HG03378 (cell line): ENCODE results near the gene QRFP.
"Not testable (repeated sequence)": the region's sequence is repeated elsewhere in the genome, so short reads cannot be mapped to it uniquely, and the experiment has no call there.

ENCODE experiments used
- ATAC-seq: cut with Tn5 transposase; IDR thresholded peaks from one replicate; pipeline ENCODE4 v1.9.1; 2021; ENCODE audit warnings: mild to moderate bottlenecking, moderate library complexity; ENCODE audit not compliant: unreplicated experiment

QRFP gene

DNA sequence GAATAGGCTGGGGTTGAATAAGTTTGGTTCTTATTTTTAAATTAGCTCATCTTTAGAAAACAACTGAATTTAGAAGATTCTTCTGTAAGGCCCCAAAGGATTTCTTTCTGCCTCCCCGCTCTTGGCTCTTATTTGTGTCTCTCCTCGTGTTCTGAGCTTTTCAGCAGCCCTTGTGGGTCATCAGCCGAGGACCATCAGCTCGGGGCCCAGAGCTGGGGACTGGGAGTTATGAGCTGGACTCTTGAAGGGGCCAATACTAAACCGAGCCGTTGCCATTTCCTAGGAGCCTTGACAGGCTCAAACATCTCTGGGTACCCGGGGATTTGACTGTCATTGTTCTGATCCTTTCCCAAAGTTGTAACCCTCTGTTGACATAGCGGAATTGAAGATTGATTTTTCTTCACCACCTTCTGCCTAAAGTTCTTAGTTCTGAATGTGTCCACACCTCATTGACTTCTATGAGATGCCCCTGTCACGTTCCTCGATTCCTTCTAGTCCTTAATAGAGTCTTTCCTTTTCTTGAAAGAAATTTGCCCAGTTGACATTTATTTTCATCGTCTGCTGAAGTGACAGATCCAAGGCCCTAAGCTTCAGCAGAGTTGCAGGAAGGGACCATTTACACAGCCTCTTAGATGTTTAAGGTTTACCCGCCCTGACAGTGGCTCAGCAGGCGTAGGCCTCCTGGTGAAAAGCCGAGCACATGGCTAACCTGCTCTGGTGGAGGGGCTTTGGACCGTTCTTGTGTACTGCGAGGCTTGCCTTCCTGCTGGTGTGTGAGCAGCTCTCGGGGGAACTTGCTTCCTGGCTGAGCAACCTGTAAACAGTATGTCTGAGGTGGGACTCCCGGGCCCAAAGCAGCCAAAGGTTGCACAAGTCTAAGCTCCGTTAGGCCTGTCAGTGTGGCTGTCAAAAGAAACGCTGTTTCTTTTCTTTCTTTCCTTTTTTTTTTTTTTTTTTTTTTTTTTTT lies 37.6 kb downstream of the QRFP start:
- ATAC-seq = no peak

GRCh38 chr9:130857864-130858738 lies 38.5 kb downstream of the QRFP start:
- ATAC-seq = no peak

- ATAC-seq = no peak
Measured at GRCh38 chr9:130856474-130856873, 40.1 kb downstream of the QRFP start.

GRCh38 chr9:130854835-130855234 lies 41.8 kb downstream of the QRFP start:
- ATAC-seq = no peak

DNA sequence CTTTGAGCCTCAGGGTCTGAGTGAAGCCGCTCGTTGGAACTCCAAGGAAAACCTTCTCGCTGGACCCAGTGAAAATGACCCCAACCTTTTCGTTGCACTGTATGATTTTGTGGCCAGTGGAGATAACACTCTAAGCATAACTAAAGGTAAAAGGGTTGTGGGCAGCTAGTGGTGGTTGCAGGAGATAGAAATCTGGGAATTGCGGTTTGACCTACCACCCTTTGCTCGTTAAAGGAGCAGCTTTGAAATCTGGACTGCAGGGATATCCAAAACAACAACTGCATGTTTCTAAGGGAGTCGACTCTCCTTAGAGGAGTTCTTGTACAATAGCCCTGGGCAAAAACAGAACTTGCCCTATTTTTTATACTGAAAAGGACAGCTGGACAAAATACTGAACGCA lies 42.5 kb downstream of the QRFP start:
- ATAC-seq = no peak

GRCh38 chr9:130852801-130853200 lies 43.8 kb downstream of the QRFP start:
- no peak for ATAC-seq

DNA sequence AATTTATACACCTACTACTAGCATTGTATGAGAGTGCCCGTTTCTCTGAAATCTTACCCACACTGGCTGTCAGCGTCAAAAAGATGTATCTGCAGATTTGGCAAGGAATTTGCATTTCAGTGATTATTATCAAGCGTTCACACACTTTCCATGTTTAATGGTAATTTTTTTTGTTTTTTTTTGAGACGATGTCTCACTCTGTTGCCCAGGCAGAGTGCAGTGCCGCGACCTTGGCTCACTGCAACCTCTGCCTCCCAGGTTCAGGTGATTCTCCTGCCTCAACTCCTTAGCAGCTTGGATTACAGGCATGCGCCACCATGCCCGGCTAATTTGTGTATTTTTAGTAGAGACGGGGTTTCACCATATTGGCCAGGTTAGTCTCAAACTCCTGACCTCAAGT lies 47.3 kb downstream of the QRFP start:
- ATAC-seq = no peak

GRCh38 chr9:130848514-130848913 lies 48.1 kb downstream of the QRFP start:
- ATAC-seq = not testable (repeated sequence)

- ATAC-seq = no peak
Measured at GRCh38 chr9:130847306-130848217, 49.0 kb downstream of the QRFP start.

- no peak for ATAC-seq
Measured at GRCh38 chr9:130846487-130847305, 49.9 kb downstream of the QRFP start.

- ATAC-seq = no peak
Measured at GRCh38 chr9:130845901-130846481, 50.6 kb downstream of the QRFP start.

GRCh38 chr9:130845254-130845653 lies 51.4 kb downstream of the QRFP start:
- ATAC-seq = no peak

- no peak for ATAC-seq
Measured at GRCh38 chr9:130844044-130844451, 52.6 kb downstream of the QRFP start.

GRCh38 chr9:130843049-130843908 lies 53.3 kb downstream of the QRFP start:
- ATAC-seq = no peak
